ENCODE results near the gene PLEKHA4. TPM values are rescaled to one million over a fixed set of nuclear protein-coding genes. Genes with fewer than 3 reads are reported as not detected.
A peak's percentile ranks its signal among the peaks of the same experiment; 100 is the strongest.

PLEKHA4 gene
- total and polyA plus RNA-seq, 2 of the 13 experiments (the other 11 are each of a cell fraction or from before 2014, with no cell fraction given), result 4.8 to 6.0 TPM

GRCh38 chr19:48900477-48901406, 32.3 kb upstream of the PLEKHA4 start (continued):
- TF ChIP-seq, protein P1, sequence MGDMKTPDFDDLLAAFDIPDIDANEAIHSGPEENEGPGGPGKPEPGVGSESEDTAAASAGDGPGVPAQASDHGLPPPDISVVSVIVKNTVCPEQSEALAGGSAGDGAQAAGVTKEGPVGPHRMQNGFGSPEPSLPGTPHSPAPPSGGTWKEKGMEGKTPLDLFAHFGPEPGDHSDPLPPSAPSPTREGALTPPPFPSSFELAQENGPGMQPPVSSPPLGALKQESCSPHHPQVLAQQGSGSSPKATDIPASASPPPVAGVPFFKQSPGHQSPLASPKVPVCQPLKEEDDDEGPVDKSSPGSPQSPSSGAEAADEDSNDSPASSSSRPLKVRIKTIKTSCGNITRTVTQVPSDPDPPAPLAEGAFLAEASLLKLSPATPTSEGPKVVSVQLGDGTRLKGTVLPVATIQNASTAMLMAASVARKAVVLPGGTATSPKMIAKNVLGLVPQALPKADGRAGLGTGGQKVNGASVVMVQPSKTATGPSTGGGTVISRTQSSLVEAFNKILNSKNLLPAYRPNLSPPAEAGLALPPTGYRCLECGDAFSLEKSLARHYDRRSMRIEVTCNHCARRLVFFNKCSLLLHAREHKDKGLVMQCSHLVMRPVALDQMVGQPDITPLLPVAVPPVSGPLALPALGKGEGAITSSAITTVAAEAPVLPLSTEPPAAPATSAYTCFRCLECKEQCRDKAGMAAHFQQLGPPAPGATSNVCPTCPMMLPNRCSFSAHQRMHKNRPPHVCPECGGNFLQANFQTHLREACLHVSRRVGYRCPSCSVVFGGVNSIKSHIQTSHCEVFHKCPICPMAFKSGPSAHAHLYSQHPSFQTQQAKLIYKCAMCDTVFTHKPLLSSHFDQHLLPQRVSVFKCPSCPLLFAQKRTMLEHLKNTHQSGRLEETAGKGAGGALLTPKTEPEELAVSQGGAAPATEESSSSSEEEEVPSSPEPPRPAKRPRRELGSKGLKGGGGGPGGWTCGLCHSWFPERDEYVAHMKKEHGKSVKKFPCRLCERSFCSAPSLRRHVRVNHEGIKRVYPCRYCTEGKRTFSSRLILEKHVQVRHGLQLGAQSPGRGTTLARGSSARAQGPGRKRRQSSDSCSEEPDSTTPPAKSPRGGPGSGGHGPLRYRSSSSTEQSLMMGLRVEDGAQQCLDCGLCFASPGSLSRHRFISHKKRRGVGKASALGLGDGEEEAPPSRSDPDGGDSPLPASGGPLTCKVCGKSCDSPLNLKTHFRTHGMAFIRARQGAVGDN (CRISPR knock-in tag; IDR thresholded peaks at IDR 0.05), result peak; percentile 10; the same call in 1 of the 2 replicates
- TF ChIP-seq GABPA (IDR thresholded peaks at IDR 0.05; ENCODE audit: low read depth, low read length) (no peak), GABPA (CRISPR knock-in tag; IDR thresholded peaks at IDR 0.05; ENCODE audit: low read depth) (peak; percentile 85), CREB1 (IDR thresholded peaks at IDR 0.05) (no peak), CREB1 (CRISPR knock-in tag; IDR thresholded peaks at IDR 0.05) (peak; percentile 35; the same call in 1 of the 2 replicates), MZF1 (CRISPR knock-in tag; IDR thresholded peaks at IDR 0.05; ENCODE audit: borderline replicate concordance) (0 out of 2 replicates have a peak, but pooled peaks have one; percentile 33), CAMTA2 (CRISPR knock-in tag; IDR thresholded peaks at IDR 0.05; ENCODE audit: borderline replicate concordance) (0 out of 2 replicates have a peak, but pooled peaks have one; percentile 25), TCF7 (IDR thresholded peaks at IDR 0.05; ENCODE audit: low read depth) (no peak), GATA4 (IDR thresholded peaks at IDR 0.05; ENCODE audit: borderline replicate concordance, low read depth) (no peak), ZNF556 (CRISPR knock-in tag; IDR thresholded peaks at IDR 0.05; ENCODE audit: borderline replicate concordance) (no peak), ZFP91 (CRISPR knock-in tag; IDR thresholded peaks at IDR 0.05; ENCODE audit: borderline replicate concordance) (peak; percentile 47; the same call in 1 of the 2 replicates), FOSL1 (CRISPR knock-in tag; IDR thresholded peaks at IDR 0.05; ENCODE audit: borderline replicate concordance) (no peak), ZFY (CRISPR knock-in tag; IDR thresholded peaks at IDR 0.05) (peak; percentile 1), HCFC1 (IDR thresholded peaks at IDR 0.05; ENCODE audit: low read depth, low read length) (peak; percentile 70), ZNF292 (CRISPR knock-in tag; IDR thresholded peaks at IDR 0.05; ENCODE audit: borderline replicate concordance, low read depth) (no peak), ZNF451 (CRISPR knock-in tag; IDR thresholded peaks at IDR 0.05) (no peak), CREM (IDR thresholded peaks at IDR 0.05) (peak; percentile 88), CREM (CRISPR knock-in tag; IDR thresholded peaks at IDR 0.05) (no peak), ZEB1 (IDR thresholded peaks at IDR 0.05; ENCODE audit: insufficient replicate concordance, low read depth) (peak; percentile 10), ZNF883 (CRISPR knock-in tag; IDR thresholded peaks at IDR 0.05; ENCODE audit: not compliant biosample characterization) (peak; percentile 13)
- TF ChIP-seq, protein P2, sequence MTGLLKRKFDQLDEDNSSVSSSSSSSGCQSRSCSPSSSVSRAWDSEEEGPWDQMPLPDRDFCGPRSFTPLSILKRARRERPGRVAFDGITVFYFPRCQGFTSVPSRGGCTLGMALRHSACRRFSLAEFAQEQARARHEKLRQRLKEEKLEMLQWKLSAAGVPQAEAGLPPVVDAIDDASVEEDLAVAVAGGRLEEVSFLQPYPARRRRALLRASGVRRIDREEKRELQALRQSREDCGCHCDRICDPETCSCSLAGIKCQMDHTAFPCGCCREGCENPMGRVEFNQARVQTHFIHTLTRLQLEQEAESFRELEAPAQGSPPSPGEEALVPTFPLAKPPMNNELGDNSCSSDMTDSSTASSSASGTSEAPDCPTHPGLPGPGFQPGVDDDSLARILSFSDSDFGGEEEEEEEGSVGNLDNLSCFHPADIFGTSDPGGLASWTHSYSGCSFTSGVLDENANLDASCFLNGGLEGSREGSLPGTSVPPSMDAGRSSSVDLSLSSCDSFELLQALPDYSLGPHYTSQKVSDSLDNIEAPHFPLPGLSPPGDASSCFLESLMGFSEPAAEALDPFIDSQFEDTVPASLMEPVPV (CRISPR knock-in tag; IDR thresholded peaks at IDR 0.05), result no peak; the same call in 1 of the 2 replicates
